K562 (cell line): Measurements from ENCODE around the gene HJV. TPM values are rescaled to one million over a fixed set of nuclear protein-coding genes. Genes with fewer than 3 reads are reported as not detected.

ENCODE experiments used
- ARID3A ChIP-seq: IDR thresholded peaks from 2 replicates; pipeline ENCODE4 v1.6.1; 2012; ENCODE audit warnings: low read depth, low read length, improper control_type of control experiment, borderline replicate concordance
- GTF2B ChIP-seq: IDR thresholded peaks from 2 replicates; pipeline ENCODE4 v1.6.1; 2011; ENCODE audit not compliant: insufficient read length; ENCODE audit errors: extremely low read depth
- HLTF ChIP-seq: fragments of 450-650 bp; IDR thresholded peaks from 2 replicates; pipeline ENCODE4 v1.6.1; 2016
- ILK ChIP-seq: fragments of 450-650 bp; IDR thresholded peaks from 2 replicates; pipeline ENCODE4 v1.6.1; 2016; ENCODE audit warnings: missing genetic modification characterization, low read depth, mild to moderate bottlenecking, missing compliant biosample characterization, moderate library complexity, borderline replicate concordance
- JUND ChIP-seq, 2 experiments: IDR thresholded peaks; 2 replicates in 1 of 2; 3 replicates in 1 of 2; pipeline ENCODE4 v1.6.1; 2011; ENCODE audit warnings: borderline replicate concordance in 2 of 2, low read depth in 2 of 2, low read length in 2 of 2, improper control_type of control experiment in 1 of 2, missing biosample characterization in 1 of 2, missing genetic modification characterization in 1 of 2, missing genetic modification reagents in 1 of 2
- L3MBTL2 ChIP-seq: fragments of 450-650 bp; IDR thresholded peaks from 2 replicates; pipeline ENCODE4 v1.6.1; 2016; ENCODE audit warnings: mild to moderate bottlenecking, moderate library complexity
- MAFK ChIP-seq: IDR thresholded peaks from 2 replicates; pipeline ENCODE4 v1.6.1; 2011; ENCODE audit warnings: low read length, improper control_type of control experiment
- NFATC3 ChIP-seq: fragments of 450-650 bp; IDR thresholded peaks from 2 replicates; pipeline ENCODE4 v1.6.1; 2017; ENCODE audit warnings: mild to moderate bottlenecking
- PATZ1 ChIP-seq: fragments of 250-450 bp; sonication (Bioruptor Pico); IDR thresholded peaks from 2 replicates; pipeline ENCODE4 v1.5.0; 2020; ENCODE audit warnings: mild to moderate bottlenecking, borderline replicate concordance
- PBX2 ChIP-seq, 2 experiments: IDR thresholded peaks in 1 of 2; conservative IDR thresholded peaks in 1 of 2; 2 replicates each; pipeline ENCODE4 v1.6.1; 2016; ENCODE audit warnings: low read depth in 2 of 2, mild to moderate bottlenecking in 1 of 2, missing compliant biosample characterization in 1 of 2, missing genetic modification characterization in 1 of 2, moderate library complexity in 1 of 2
- POLR2AphosphoS5 ChIP-seq: IDR thresholded peaks from 2 replicates; pipeline ENCODE4 v1.6.1; 2011; ENCODE audit warnings: mild to moderate bottlenecking, low read depth, low read length, moderate library complexity; ENCODE audit not compliant: control insufficient read depth, insufficient read depth
- SMARCA4 ChIP-seq: fragments of 450-650 bp; IDR thresholded peaks from 2 replicates; pipeline ENCODE4 v1.6.1; 2016
- THAP12 ChIP-seq: fragments of 250-450 bp; sonication (Bioruptor Pico); IDR thresholded peaks from 2 replicates; pipeline ENCODE4 v1.9.0; 2021; ENCODE audit warnings: mild to moderate bottlenecking, inconsistent platforms
- XRCC5 ChIP-seq: fragments of 200-400 bp; formaldehyde crosslinking; IDR thresholded peaks from 2 replicates; pipeline ENCODE4 v1.6.1; 2017; ENCODE audit warnings: low read depth, mild to moderate bottlenecking, low read length
- ZC3H8 ChIP-seq: fragments of 450-650 bp; IDR thresholded peaks from 2 replicates; pipeline ENCODE4 v1.6.1; 2017
- polyA plus RNA-seq, 8 experiments: library from polyadenylated mRNA; depleted of rRNA in 4 of 8; stranded (reverse) in 5 of 8; unstranded in 3 of 8; fragments of >200 nt; fragmentation: Nextera tagmentation in 2 of 8; fragmentation: Illumina TruSeq in 1 of 8; extraction: Ambion mirVana in 2 of 8; extraction: Trizol in 1 of 8; gene quantifications; 2 replicates each; pipeline versions ENCODE4 v1.2.1 to v1.2.3, GENCODE V29; 2011 to 2014; ENCODE audit warnings: inconsistent platforms in 1 of 8, missing spikeins in 1 of 8
- total RNA-seq, 7 experiments: library from RNA; depleted of rRNA in 6 of 7; stranded (reverse); fragments of >200 nt in 6 of 7; fragmentation: Illumina TruSeq in 2 of 7; extraction: Trizol in 2 of 7; gene quantifications; 2 replicates each; pipeline versions ENCODE4 v1.2.1 to v1.2.3, GENCODE V29; 2011 to 2021; ENCODE audit warnings: low replicate concordance in 1 of 7

The HJV gene
- total and polyA plus RNA-seq, 9 of the 15 experiments (the other 6 are each of a cell fraction or from before 2014, with no cell fraction given), result 1.0 to 6.6 (median 2.4) TPM

GRCh38 chr1:146051852-146052676, 30.5 kb upstream of the HJV start (continued):
- TF ChIP-seq XRCC5, result peak; percentile 80
- peak; percentile 53; the same call in 1 of the 2 replicates for TF ChIP-seq ARID3A
- peak; percentile 98 for TF ChIP-seq THAP12 (CRISPR knock-in tag)
- TF ChIP-seq SMARCA4, result peak; percentile 58; the same call in 1 of the 2 replicates
- TF ChIP-seq ZC3H8, result peak; percentile 99
- TF ChIP-seq GTF2B, result peak; percentile 99
- peak; percentile 100 for TF ChIP-seq POLR2AphosphoS5
- TF ChIP-seq JUND (IDR thresholded peaks at IDR 0.05; ENCODE audit: borderline replicate concordance, low read depth, low read length), result peak; percentile 72; the same call in 1 of the 2 replicates
- TF ChIP-seq JUND (tag; IDR thresholded peaks at IDR 0.05; ENCODE audit: borderline replicate concordance, low read depth, low read length), result peak; percentile 35; the same call in 1 of the 3 replicates
- TF ChIP-seq PATZ1 (CRISPR knock-in tag), result peak; percentile 94
- peak; percentile 73; the same call in 1 of the 2 replicates for TF ChIP-seq ILK
- TF ChIP-seq NFATC3, result peak; percentile 90
- peak; percentile 55; the same call in 1 of the 2 replicates for TF ChIP-seq L3MBTL2
- peak; percentile 83; the same call in 1 of the 2 replicates for TF ChIP-seq HLTF
- peak; percentile 53 for TF ChIP-seq PBX2 (CRISPR knock-in tag; IDR thresholded peaks at IDR 0.05; ENCODE audit: low read depth)
- TF ChIP-seq PBX2 (tag; conservative IDR thresholded peaks at IDR 0.05; ENCODE audit: low read depth), result peak; percentile 89
- peak; percentile 93 for TF ChIP-seq MAFK
